HL-60 (cell line): ENCODE data around the gene FXR2.

Experiments used
- DNase-seq, 2 experiments: peaks; one replicate each; pipeline ENCODE4 v3.0.0-alpha.2; 2010 to 2020; ENCODE audit warnings: low read depth in 1 of 2, low spot score in 1 of 2
- H3K27ac ChIP-seq: fragments of 250-450 bp; sonication (Bioruptor Pico); replicated peaks from 2 replicates; pipeline ENCODE4 v1.5.1; 2020; ENCODE audit warnings: mild to moderate bottlenecking, moderate library complexity
- H3K27me3 ChIP-seq: fragments of 250-450 bp; sonication (Bioruptor Pico); 2 replicates; pipeline ENCODE4 v1.5.1; 2021; ENCODE audit warnings: mild to moderate bottlenecking, moderate library complexity; ENCODE audit not compliant: insufficient read depth, poor library complexity, severe bottlenecking
- H3K4me3 ChIP-seq: replicated peaks from 2 replicates; pipeline ENCODE4 v1.5.1; 2011; ENCODE audit warnings: mild to moderate bottlenecking, control low read depth, low read length; ENCODE audit not compliant: insufficient read depth
- GABPA ChIP-seq: IDR thresholded peaks from 2 replicates; pipeline ENCODE4 v1.6.1; 2012; ENCODE audit warnings: low read depth
- POLR2AphosphoS5 ChIP-seq: IDR thresholded peaks from 2 replicates; pipeline ENCODE4 v1.6.1; 2012; ENCODE audit warnings: low read depth
- REST ChIP-seq: IDR thresholded peaks from 2 replicates; pipeline ENCODE4 v1.6.1; 2012; ENCODE audit warnings: low read depth; ENCODE audit not compliant: insufficient replicate concordance
- SPI1 ChIP-seq: IDR thresholded peaks from 2 replicates; pipeline ENCODE4 v1.6.1; 2012; ENCODE audit warnings: low read depth, mild to moderate bottlenecking, borderline replicate concordance
- TF ChIP-seq, protein P1 (sequence below): IDR thresholded peaks from one replicate; pipeline ENCODE4 v1.5.1; 2011; ENCODE audit warnings: low read length, control low read depth, inconsistent platforms; ENCODE audit not compliant: insufficient read depth

Gene FXR2

GRCh38 chr17:7549401-7550055 lies 65.2 kb downstream of the FXR2 start:
- H3K27me3 ChIP-seq: no peaks in the 10 kb centered on the region
- no peak overlapping the region for H3K4me3 ChIP-seq
- DNase-seq: no peak
- H3K27ac ChIP-seq: no peak overlapping the region
- TF ChIP-seq REST: no peak
- TF ChIP-seq, protein P1, sequence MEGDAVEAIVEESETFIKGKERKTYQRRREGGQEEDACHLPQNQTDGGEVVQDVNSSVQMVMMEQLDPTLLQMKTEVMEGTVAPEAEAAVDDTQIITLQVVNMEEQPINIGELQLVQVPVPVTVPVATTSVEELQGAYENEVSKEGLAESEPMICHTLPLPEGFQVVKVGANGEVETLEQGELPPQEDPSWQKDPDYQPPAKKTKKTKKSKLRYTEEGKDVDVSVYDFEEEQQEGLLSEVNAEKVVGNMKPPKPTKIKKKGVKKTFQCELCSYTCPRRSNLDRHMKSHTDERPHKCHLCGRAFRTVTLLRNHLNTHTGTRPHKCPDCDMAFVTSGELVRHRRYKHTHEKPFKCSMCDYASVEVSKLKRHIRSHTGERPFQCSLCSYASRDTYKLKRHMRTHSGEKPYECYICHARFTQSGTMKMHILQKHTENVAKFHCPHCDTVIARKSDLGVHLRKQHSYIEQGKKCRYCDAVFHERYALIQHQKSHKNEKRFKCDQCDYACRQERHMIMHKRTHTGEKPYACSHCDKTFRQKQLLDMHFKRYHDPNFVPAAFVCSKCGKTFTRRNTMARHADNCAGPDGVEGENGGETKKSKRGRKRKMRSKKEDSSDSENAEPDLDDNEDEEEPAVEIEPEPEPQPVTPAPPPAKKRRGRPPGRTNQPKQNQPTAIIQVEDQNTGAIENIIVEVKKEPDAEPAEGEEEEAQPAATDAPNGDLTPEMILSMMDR: no peak
- no peak for TF ChIP-seq SPI1
- TF ChIP-seq POLR2AphosphoS5: no peak
- no peak for TF ChIP-seq GABPA

DNA sequence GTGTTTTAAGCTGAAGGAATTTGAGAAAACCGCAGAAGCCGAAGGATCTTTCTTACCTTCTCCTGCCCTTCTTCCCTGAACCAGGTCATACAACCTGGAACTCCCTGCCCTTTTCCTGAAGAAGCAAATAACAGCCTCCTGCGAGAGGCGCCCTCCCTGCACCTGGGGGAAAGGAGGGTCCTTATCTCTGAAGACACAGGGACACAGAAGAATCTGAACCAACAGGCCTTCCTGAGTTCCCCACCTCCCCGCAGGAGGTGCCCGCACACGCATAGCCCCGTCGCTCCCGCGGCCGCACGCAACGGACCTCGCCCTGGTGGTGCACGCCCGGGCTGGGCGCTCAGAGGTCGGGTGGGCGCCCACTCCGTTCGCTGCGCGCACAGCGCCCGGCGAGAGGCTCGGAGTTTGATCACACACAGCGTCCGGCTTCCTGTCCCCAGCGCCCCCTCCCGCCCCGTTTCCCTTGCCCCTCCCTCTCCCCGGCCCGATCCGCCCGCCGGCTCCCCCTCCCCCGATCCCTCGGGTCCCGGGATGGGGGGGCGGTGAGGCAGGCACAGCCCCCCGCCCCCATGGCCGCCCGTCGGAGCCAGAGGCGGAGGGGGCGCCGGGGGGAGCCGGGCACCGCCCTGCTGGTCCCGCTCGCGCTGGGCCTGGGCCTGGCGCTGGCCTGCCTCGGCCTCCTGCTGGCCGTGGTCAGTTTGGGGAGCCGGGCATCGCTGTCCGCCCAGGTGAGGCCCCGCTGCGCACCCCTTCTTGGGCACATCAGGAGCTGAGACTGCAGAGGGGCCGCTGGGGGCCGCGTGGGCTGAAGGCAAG lies 65.9 kb downstream of the FXR2 start, which contains the start of gene TNFSF12:
Gene TNFSF12 (plus strand): TSS at position 474 of the 816 bp plus-strand sequence. CDS start 96 bp downstream, at position 570.
- Histone ChIP-seq H3K27ac (no peak within 1 kb of the TSS), H3K4me3 (no peak within 1 kb of the TSS), H3K27me3 (no peaks in the 10 kb centered on the region)
- TF ChIP-seq POLR2AphosphoS5 (no peak), GABPA (no peak), SPI1 (no peak), REST (no peak)
- TF ChIP-seq, protein P1: no peak
- no peak for DNase-seq

GRCh38 chr17:7544911-7545310 lies 69.8 kb downstream of the FXR2 start:
- no peak for DNase-seq
- H3K27ac ChIP-seq: no peak overlapping the region
- TF ChIP-seq, protein P1: no peak
- TF ChIP-seq POLR2AphosphoS5 (no peak), SPI1 (no peak), GABPA (no peak), REST (no peak)
- H3K27me3 ChIP-seq: no peaks in the 10 kb centered on the region
- H3K4me3 ChIP-seq: no peak overlapping the region
